OCI-LY1 (cell line): ENCODE results near the gene CRYBG2.
"Not testable (repeated sequence)": the region's sequence is repeated elsewhere in the genome, so short reads cannot be mapped to it uniquely, and the experiment has no call there.

ENCODE experiments used
- H2AFZ ChIP-seq: fragments of 200-600 bp; sonication (generic), shearing (Covaris generic); 2 replicates; pipeline ENCODE4 v1.6.0; 2014; ENCODE audit warnings: antibody characterized with exemption, mild to moderate bottlenecking, low read length
- H3F3A ChIP-seq: fragments of 200-600 bp; sonication (generic), shearing (Covaris generic); 2 replicates; pipeline ENCODE4 v1.6.0; 2014; ENCODE audit warnings: mild to moderate bottlenecking, antibody characterized with exemption, low read length, moderate library complexity; ENCODE audit not compliant: insufficient read depth
- H3K27ac ChIP-seq: fragments of 200-600 bp; sonication (generic); 2 replicates; pipeline ENCODE4 v1.5.1; 2014; ENCODE audit warnings: low read length, mixed run types, mild to moderate bottlenecking, low read depth; ENCODE audit not compliant: poor library complexity, severe bottlenecking
- H3K27me3 ChIP-seq: fragments of 200-600 bp; sonication (generic); 2 replicates; pipeline ENCODE4 v1.6.0; 2014; ENCODE audit warnings: antibody characterized with exemption, mild to moderate bottlenecking, low read length, moderate library complexity; ENCODE audit not compliant: insufficient read depth
- H3K36me3 ChIP-seq: fragments of 200-600 bp; sonication (generic); 2 replicates; pipeline ENCODE4 v1.6.1; 2014; ENCODE audit warnings: mild to moderate bottlenecking, antibody characterized with exemption, low read length, moderate library complexity, mixed read lengths; ENCODE audit not compliant: insufficient read depth
- H3K4me1 ChIP-seq: fragments of 200-600 bp; sonication (generic); 2 replicates; pipeline ENCODE4 v1.5.1; 2014; ENCODE audit warnings: mild to moderate bottlenecking, low read length, moderate library complexity; ENCODE audit not compliant: insufficient read depth, severe bottlenecking
- H3K4me2 ChIP-seq: fragments of 200-600 bp; sonication (generic), shearing (Covaris generic); 2 replicates; pipeline ENCODE4 v1.6.1; 2014; ENCODE audit warnings: low read length
- H3K4me3 ChIP-seq: fragments of 200-600 bp; sonication (generic); 2 replicates; pipeline ENCODE4 v1.5.1; 2014; ENCODE audit warnings: low read length, low read depth, mild to moderate bottlenecking, mixed read lengths; ENCODE audit not compliant: poor library complexity, severe bottlenecking
- H3K79me2 ChIP-seq: fragments of 200-600 bp; shearing (Covaris generic); 2 replicates; pipeline ENCODE4 v1.6.1; 2016; ENCODE audit warnings: mixed run types, low read length, mixed read lengths; ENCODE audit not compliant: insufficient read depth
- H3K9ac ChIP-seq: fragments of 200-600 bp; sonication (generic), shearing (Covaris generic); 2 replicates; pipeline ENCODE4 v1.6.1; 2014; ENCODE audit warnings: mild to moderate bottlenecking, low read length, mixed read lengths
- H3K9me2 ChIP-seq: fragments of 200-600 bp; sonication (generic), shearing (Covaris generic); 2 replicates; pipeline ENCODE4 v1.6.1; 2014; ENCODE audit warnings: low read depth, mild to moderate bottlenecking, low read length, mixed read lengths
- H3K9me3 ChIP-seq: fragments of 200-600 bp; shearing (Covaris generic); 2 replicates; pipeline ENCODE4 v1.6.1; 2014; ENCODE audit warnings: low read length, mixed read lengths
- H4K20me1 ChIP-seq: fragments of 200-600 bp; sonication (generic), shearing (Covaris generic); 2 replicates; pipeline ENCODE4 v1.6.0; 2016; ENCODE audit warnings: mild to moderate bottlenecking, low read length; ENCODE audit not compliant: insufficient read depth
- EZH2 ChIP-seq: fragments of 200-600 bp; sonication (generic), shearing (Covaris generic); IDR thresholded peaks from 2 replicates; pipeline ENCODE4 v1.8.0; 2017; ENCODE audit warnings: borderline replicate concordance, mixed run types, mild to moderate bottlenecking, antibody characterized with exemption, low read length, moderate library complexity, mixed read lengths
- TF ChIP-seq, protein P1 (sequence below): fragments of 200-600 bp; sonication (generic), shearing (Covaris generic); IDR thresholded peaks from 2 replicates; pipeline ENCODE4 v1.5.1; 2017; ENCODE audit warnings: mild to moderate bottlenecking, antibody characterized with exemption, low read length, moderate library complexity, mixed read lengths

Gene CRYBG2

GRCh38 chr1:26314501-26314900 is 39.4 kb downstream of the CRYBG2 start:
- Histone ChIP-seq H3F3A (no peaks in the 10 kb centered on the region), H3K9me3 (no peaks in the 10 kb centered on the region), H3K4me2 (peak overlapping the region; percentile 79; the same call in 1 of the 2 replicates), H3K27me3 (no peaks in the 10 kb centered on the region), H2AFZ (no peak overlapping the region), H3K4me1 (peaks cover 44% of the 10 kb centered on the region), H3K27ac (peak overlapping the region; percentile 97), H3K4me3 (peak overlapping the region; percentile 84), H3K9ac (peak overlapping the region; percentile 92; the same call in 1 of the 2 replicates), H4K20me1 (no peaks in the 10 kb centered on the region), H3K9me2 (no peaks in the 10 kb centered on the region), H3K79me2 (peaks cover 16% of the 10 kb centered on the region), H3K36me3 (peaks cover 10% of the 10 kb centered on the region; the same call in 1 of the 2 replicates)
- TF ChIP-seq EZH2, result no peak
- TF ChIP-seq, protein P1, sequence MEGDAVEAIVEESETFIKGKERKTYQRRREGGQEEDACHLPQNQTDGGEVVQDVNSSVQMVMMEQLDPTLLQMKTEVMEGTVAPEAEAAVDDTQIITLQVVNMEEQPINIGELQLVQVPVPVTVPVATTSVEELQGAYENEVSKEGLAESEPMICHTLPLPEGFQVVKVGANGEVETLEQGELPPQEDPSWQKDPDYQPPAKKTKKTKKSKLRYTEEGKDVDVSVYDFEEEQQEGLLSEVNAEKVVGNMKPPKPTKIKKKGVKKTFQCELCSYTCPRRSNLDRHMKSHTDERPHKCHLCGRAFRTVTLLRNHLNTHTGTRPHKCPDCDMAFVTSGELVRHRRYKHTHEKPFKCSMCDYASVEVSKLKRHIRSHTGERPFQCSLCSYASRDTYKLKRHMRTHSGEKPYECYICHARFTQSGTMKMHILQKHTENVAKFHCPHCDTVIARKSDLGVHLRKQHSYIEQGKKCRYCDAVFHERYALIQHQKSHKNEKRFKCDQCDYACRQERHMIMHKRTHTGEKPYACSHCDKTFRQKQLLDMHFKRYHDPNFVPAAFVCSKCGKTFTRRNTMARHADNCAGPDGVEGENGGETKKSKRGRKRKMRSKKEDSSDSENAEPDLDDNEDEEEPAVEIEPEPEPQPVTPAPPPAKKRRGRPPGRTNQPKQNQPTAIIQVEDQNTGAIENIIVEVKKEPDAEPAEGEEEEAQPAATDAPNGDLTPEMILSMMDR, result no peak

DNA sequence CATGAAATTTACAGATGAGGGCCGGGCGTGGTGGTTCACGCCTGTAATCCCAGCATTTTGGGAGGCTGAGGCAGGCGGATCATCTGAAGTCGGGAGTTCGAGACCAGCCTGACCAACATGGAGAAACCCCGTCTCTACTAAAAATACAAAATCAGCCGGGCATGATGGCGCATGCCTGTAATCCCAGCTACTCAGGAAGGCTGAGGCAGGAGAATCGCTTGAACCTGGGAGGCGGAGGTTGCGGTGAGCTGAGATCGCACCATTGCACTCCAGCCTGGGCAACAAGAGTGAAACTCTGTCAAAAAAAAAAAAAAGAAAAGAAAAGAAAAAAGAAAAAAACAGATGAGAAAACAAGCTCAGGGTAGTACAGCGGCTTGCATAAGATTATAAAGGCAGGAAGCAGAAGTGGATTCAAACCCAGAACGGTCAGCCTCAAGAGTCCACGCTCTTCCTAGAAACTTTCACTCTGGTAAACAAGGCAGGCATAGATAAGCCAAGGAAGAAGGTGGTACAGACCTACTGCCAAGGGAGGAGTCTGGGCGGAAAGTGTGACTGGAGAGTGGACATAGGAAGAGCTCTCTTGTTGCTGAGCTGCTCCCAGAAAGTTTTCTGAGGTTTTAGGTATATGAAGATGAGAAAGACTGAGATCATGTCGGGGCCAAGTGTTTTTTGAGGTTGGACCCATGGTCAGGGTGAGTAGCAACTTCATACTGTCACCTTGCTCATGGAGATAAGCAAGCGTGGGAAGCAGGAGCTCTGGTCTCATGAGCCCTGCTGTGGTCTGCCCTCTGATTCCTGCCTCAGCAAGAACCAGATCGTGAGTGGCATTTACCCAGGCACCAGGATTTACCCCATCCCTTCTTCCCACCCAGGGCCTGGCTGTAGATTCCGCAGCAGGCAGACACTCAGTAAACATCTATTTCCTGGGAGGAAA is 45.7 kb downstream of the CRYBG2 start:
- Histone ChIP-seq H3K9ac (peak overlapping the region; percentile 76), H3K4me2 (peak overlapping the region; percentile 74), H3K27ac (peak overlapping the region; percentile 99), H2AFZ (peak overlapping the region; percentile 2; the same call in 1 of the 2 replicates), H3K4me3 (peak overlapping the region; percentile 75), H3K4me1 (peaks cover 45% of the 10 kb centered on the region)
- H3K9me3 ChIP-seq, H4K20me1 ChIP-seq, H3K9me2 ChIP-seq, H3K36me3 ChIP-seq, H3K27me3 ChIP-seq, H3F3A ChIP-seq, H3K79me2 ChIP-seq: not testable (repeated sequence)

DNA sequence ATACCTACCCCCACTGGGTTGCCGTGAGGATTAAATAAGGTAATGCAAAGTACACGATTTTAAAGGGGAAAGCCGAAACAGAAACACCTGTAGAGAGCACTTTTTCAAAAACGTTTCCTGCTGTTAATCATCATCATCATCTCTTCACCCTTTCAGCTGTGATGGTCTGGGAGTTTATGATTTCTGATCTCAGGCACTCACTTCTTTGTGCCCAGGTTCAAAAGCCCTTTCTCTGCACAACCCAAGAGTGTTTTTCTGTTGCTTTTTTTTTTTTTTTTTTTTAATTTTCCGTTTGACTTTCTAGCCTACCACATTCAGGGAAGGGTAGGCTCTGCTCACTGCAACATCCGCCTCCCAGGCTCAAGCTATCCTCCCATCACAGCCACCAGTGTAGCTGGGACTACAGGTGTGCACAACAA is 46.6 kb downstream of the CRYBG2 start:
- no peaks in the 10 kb centered on the region for H3K9me3 ChIP-seq
- peak overlapping the region; percentile 74 for H3K4me2 ChIP-seq
- H2AFZ ChIP-seq, result no peak overlapping the region
- no peaks in the 10 kb centered on the region for H3K27me3 ChIP-seq
- H3K27ac ChIP-seq, result peak overlapping the region; percentile 99
- H3K36me3 ChIP-seq, result no peaks in the 10 kb centered on the region
- no peaks in the 10 kb centered on the region for H4K20me1 ChIP-seq
- peak overlapping the region; percentile 75 for H3K4me3 ChIP-seq
- no peaks in the 10 kb centered on the region for H3F3A ChIP-seq
- H3K79me2 ChIP-seq, result peaks cover 10% of the 10 kb centered on the region
- H3K9ac ChIP-seq, result peak overlapping the region; percentile 76
- H3K9me2 ChIP-seq, result no peaks in the 10 kb centered on the region
- H3K4me1 ChIP-seq, result peaks cover 45% of the 10 kb centered on the region
- no peak for TF ChIP-seq EZH2
- TF ChIP-seq, protein P1, result no peak
